GM11168 (cell line): ENCODE results near the gene CCDC85B.

ENCODE experiments used
- in situ Hi-C: fragments of 300-500 bp; cut with MboI; formaldehyde crosslinking; loops from one replicate; pipeline ENCODE4 v1.12.0; 2022; ENCODE audit warnings: low sequenced_read_pairs; ENCODE audit not compliant: unreplicated experiment

The CCDC85B gene

GRCh38 chr11:65867284-65868071, 23.0 kb upstream of the CCDC85B start:
- in situ Hi-C loops: no loop called here

- in situ Hi-C loops: no loop called here
Measured at GRCh38 chr11:65868076-65868667, 22.3 kb upstream of the CCDC85B start.

- in situ Hi-C loops: no loop called here
Measured at GRCh38 chr11:65868907-65869306, 21.6 kb upstream of the CCDC85B start.

GRCh38 chr11:65869643-65870306, 20.7 kb upstream of the CCDC85B start:
- in situ Hi-C loops: no loop called here

GRCh38 chr11:65870307-65870658, 20.2 kb upstream of the CCDC85B start:
- in situ Hi-C loops: no loop called here

- in situ Hi-C loops: no loop called here
Measured at GRCh38 chr11:65870706-65871681, 19.5 kb upstream of the CCDC85B start.

GRCh38 chr11:65871811-65872548, 18.5 kb upstream of the CCDC85B start:
- in situ Hi-C loops: no loop called here

- in situ Hi-C loops: no loop called here
Measured at GRCh38 chr11:65872586-65873317, 17.7 kb upstream of the CCDC85B start, which contains the start of gene EFEMP2. Gene EFEMP2 (minus strand): TSS chr11:65872800. CDS start chr11:65872354, 446 bp downstream.

- in situ Hi-C loops: no loop called here
Measured at GRCh38 chr11:65873318-65874156, 16.9 kb upstream of the CCDC85B start.

GRCh38 chr11:65879617-65880016, 10.9 kb upstream of the CCDC85B start, which contains the start of gene CTSW:
Gene CTSW (plus strand): TSS chr11:65879837. CDS start chr11:65879855, 18 bp downstream.
- in situ Hi-C loops: loop anchor here (5.0 kb wide), 1 partner anchor 113 kb away; no protein-coding TSS in a partner anchor

GRCh38 chr11:65880027-65880426, 10.4 kb upstream of the CCDC85B start:
- in situ Hi-C loops: loop anchor here (5.0 kb wide), 1 partner anchor 112 kb away; no protein-coding TSS in a partner anchor

GRCh38 chr11:65880844-65881421, 9.5 kb upstream of the CCDC85B start:
- in situ Hi-C loops: loop anchor here (5.0 kb wide), 1 partner anchor 111 kb away; no protein-coding TSS in a partner anchor

GRCh38 chr11:65882120-65883057, 8.1 kb upstream of the CCDC85B start:
- in situ Hi-C loops: loop anchor here (5.0 kb wide), 1 partner anchor 110 kb away; no protein-coding TSS in a partner anchor

GRCh38 chr11:65883058-65883761, 7.3 kb upstream of the CCDC85B start:
- in situ Hi-C loops: loop anchor here (5.0 kb wide), 1 partner anchor 109 kb away; no protein-coding TSS in a partner anchor
